ENCODE measurements around the gene MYOC. TPM values are rescaled to one million over a fixed set of nuclear protein-coding genes. Genes with fewer than 3 reads are reported as not detected.

MYOC gene
- total and polyA plus RNA-seq, 4 donors: 0.11 to 1.8 (median 0.58) TPM

GRCh38 chr1:171674431-171675405 is 22.2 kb upstream of the MYOC start:
- H3K27ac ChIP-seq (ENCODE audit: low read depth in 1 of 2, low read length in 1 of 2): no peak overlapping the region
- H3K9me3 ChIP-seq (ENCODE audit: control insufficient read depth in 4 of 4, insufficient read depth in 3 of 4, low read length in 3 of 4): no peaks in the 10 kb centered on the region
- WGBS, 2 donors: 54 to 74% methylated on average over 3 of the region's 3 CpGs
- H3K36me3 ChIP-seq (ENCODE audit: control insufficient read depth in 4 of 4, insufficient read depth in 4 of 4, low read length in 4 of 4): no peaks in the 10 kb centered on the region
- no peaks in the 10 kb centered on the region for H3K27me3 ChIP-seq (ENCODE audit: control insufficient read depth in 3 of 3, insufficient read depth in 3 of 3, low read length in 2 of 3)
- ATAC-seq (ENCODE audit: insufficient read depth, low FRiP score): no peak
- H3K4me1 ChIP-seq (ENCODE audit: control insufficient read depth in 5 of 5, insufficient read depth in 5 of 5, low read length in 5 of 5): peaks cover 0 to 6% (median 0%) of the 10 kb centered on the region in 5 donors
- H3K9ac ChIP-seq (ENCODE audit: insufficient read depth in 1 of 2, low read length in 2 of 2): no peak overlapping the region
- no peak for TF ChIP-seq CTCF (IDR thresholded peaks at IDR 0.05; ENCODE audit: control extremely low read depth, extremely low read depth)
- DNase-seq: peak in 1 of 3 donors; percentile 15
- H3K4me3 ChIP-seq: no peak overlapping the region

GRCh38 chr1:171670739-171671138 is 18.3 kb upstream of the MYOC start:
- ATAC-seq (ENCODE audit: insufficient read depth, low FRiP score) (no peak), DNase-seq (no peak)
- WGBS, 2 donors: 98 to 99% methylated on average over 28 of the region's 28 CpGs
- no peaks in the 10 kb centered on the region for H3K27me3 ChIP-seq (ENCODE audit: control insufficient read depth in 3 of 3, insufficient read depth in 3 of 3, low read length in 2 of 3)
- H3K4me3 ChIP-seq: no peak overlapping the region
- H3K4me1 ChIP-seq (ENCODE audit: control insufficient read depth in 5 of 5, insufficient read depth in 5 of 5, low read length in 5 of 5): peaks cover 0 to 6% (median 0%) of the 10 kb centered on the region in 5 donors
- H3K36me3 ChIP-seq (ENCODE audit: control insufficient read depth in 4 of 4, insufficient read depth in 4 of 4, low read length in 4 of 4): no peaks in the 10 kb centered on the region
- no peak for TF ChIP-seq CTCF (IDR thresholded peaks at IDR 0.05; ENCODE audit: control extremely low read depth, extremely low read depth)
- H3K9me3 ChIP-seq (ENCODE audit: control insufficient read depth in 4 of 4, insufficient read depth in 3 of 4, low read length in 3 of 4): no peaks in the 10 kb centered on the region
- H3K27ac ChIP-seq (ENCODE audit: low read depth in 1 of 2, low read length in 1 of 2): no peak overlapping the region
- H3K9ac ChIP-seq (ENCODE audit: insufficient read depth in 1 of 2, low read length in 2 of 2): no peak overlapping the region

GRCh38 chr1:171668372-171668771 is 15.9 kb upstream of the MYOC start:
- H3K9me3 ChIP-seq (ENCODE audit: control insufficient read depth in 4 of 4, insufficient read depth in 3 of 4, low read length in 3 of 4): no peaks in the 10 kb centered on the region
- 97 to 99% methylated on average over 5 of the region's 5 CpGs for WGBS, 2 donors
- H3K27me3 ChIP-seq (ENCODE audit: control insufficient read depth in 3 of 3, insufficient read depth in 3 of 3, low read length in 2 of 3): no peaks in the 10 kb centered on the region
- H3K4me1 ChIP-seq (ENCODE audit: control insufficient read depth in 5 of 5, insufficient read depth in 5 of 5, low read length in 5 of 5): peaks cover 0 to 4% (median 0%) of the 10 kb centered on the region in 5 donors
- TF ChIP-seq CTCF (IDR thresholded peaks at IDR 0.05; ENCODE audit: control extremely low read depth, extremely low read depth): no peak
- no peaks in the 10 kb centered on the region for H3K36me3 ChIP-seq (ENCODE audit: control insufficient read depth in 4 of 4, insufficient read depth in 4 of 4, low read length in 4 of 4)
- no peak for DNase-seq
- ATAC-seq (ENCODE audit: insufficient read depth, low FRiP score): no peak
- no peak overlapping the region for H3K27ac ChIP-seq (ENCODE audit: low read depth in 1 of 2, low read length in 1 of 2)
- H3K4me3 ChIP-seq: no peak overlapping the region
- H3K9ac ChIP-seq (ENCODE audit: insufficient read depth in 1 of 2, low read length in 2 of 2): no peak overlapping the region
